GM06990 (cell line): ENCODE measurements around the gene OR5V1.
"Not testable (repeated sequence)": the region's sequence is repeated elsewhere in the genome, so short reads cannot be mapped to it uniquely, and the experiment has no call there.

Experiments
- DNase-seq: peaks from one replicate; pipeline ENCODE4 v3.0.0-alpha.2; 2011; ENCODE audit not compliant: insufficient read length; ENCODE audit errors: extremely low read depth
- H3K27me3 ChIP-seq: replicated peaks from 2 replicates; pipeline ENCODE4 v1.6.0; 2011; ENCODE audit warnings: low read length; ENCODE audit not compliant: control insufficient read depth, insufficient read depth
- H3K36me3 ChIP-seq: 2 replicates; pipeline ENCODE4 v1.5.1; 2011; ENCODE audit warnings: low read length; ENCODE audit not compliant: control insufficient read depth, insufficient read depth
- H3K4me3 ChIP-seq: replicated peaks from 2 replicates; pipeline ENCODE4 v1.5.1; 2011; ENCODE audit warnings: low read depth, mild to moderate bottlenecking, control low read depth, low read length
- TF ChIP-seq, protein P1 (sequence below): IDR thresholded peaks from 2 replicates; pipeline ENCODE4 v1.5.1; 2011; ENCODE audit warnings: low read length, control low read depth, mild to moderate bottlenecking, inconsistent platforms; ENCODE audit not compliant: insufficient read depth, poor library complexity, severe bottlenecking

The OR5V1 gene

DNA sequence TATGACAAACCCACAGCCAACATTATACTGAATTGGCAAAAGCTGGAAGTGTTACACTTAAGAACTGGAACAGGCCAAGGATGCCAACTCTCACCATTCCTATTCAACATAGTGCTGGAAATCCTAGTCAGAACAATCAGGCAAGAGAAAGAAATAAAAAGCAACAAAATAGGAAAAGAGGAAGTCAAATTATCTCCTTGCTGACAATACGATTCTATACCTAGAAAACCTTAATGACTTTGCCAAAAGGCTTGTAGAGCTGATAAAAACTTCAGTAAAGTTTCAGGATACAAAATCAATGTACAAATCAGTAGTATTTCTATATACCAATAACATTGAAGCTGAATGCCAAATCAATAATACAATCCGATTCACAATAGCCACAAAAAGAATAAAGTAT is 32.4 kb downstream of the OR5V1 start:
- Histone ChIP-seq H3K36me3 (no peaks in the 10 kb centered on the region), H3K4me3 (no peak overlapping the region), H3K27me3 (no peaks in the 10 kb centered on the region)
- TF ChIP-seq, protein P1, sequence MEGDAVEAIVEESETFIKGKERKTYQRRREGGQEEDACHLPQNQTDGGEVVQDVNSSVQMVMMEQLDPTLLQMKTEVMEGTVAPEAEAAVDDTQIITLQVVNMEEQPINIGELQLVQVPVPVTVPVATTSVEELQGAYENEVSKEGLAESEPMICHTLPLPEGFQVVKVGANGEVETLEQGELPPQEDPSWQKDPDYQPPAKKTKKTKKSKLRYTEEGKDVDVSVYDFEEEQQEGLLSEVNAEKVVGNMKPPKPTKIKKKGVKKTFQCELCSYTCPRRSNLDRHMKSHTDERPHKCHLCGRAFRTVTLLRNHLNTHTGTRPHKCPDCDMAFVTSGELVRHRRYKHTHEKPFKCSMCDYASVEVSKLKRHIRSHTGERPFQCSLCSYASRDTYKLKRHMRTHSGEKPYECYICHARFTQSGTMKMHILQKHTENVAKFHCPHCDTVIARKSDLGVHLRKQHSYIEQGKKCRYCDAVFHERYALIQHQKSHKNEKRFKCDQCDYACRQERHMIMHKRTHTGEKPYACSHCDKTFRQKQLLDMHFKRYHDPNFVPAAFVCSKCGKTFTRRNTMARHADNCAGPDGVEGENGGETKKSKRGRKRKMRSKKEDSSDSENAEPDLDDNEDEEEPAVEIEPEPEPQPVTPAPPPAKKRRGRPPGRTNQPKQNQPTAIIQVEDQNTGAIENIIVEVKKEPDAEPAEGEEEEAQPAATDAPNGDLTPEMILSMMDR, result no peak
- DNase-seq, result no peak

DNA sequence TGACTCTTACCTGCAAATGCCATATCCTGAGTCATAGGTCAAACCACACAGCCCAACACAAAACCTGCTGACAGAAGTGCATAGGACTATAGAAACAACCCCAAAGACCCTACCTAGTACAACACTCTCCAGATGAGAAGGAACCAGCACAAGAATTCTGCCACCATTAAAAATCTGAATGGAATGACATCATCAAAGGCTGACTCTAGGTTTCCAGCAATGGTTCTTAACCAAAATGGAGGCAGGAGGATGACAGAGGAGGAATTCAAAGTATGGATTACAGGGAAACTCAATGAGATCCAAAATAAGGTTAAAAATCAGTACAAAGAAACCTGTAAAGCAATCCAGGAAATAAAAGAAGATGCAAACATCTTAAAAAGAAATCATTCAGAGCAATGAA is 36.0 kb downstream of the OR5V1 start:
- TF ChIP-seq, protein P1, result no peak

DNA sequence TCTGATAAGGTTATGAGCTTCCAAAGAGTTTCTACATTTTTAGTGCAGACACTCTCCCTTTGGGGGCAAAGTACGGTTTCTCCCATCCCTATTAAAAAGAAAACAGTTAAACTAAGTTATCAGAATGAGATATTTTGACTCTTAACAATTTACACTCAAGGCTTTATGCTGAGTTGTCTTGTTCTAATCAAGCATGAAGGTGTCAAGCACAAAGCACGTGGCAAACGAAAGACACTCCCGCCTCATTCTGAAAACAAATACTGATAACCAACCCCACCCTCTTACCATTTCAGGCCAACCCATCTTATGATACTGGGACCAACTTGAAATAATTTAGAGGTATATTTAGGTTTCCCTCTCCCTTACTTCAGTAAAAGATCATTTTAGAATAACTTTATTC is 42.9 kb downstream of the OR5V1 start:
- Histone ChIP-seq H3K27me3 (no peaks in the 10 kb centered on the region), H3K4me3 (no peak overlapping the region)
- TF ChIP-seq, protein P1, result no peak

More for the DNA sequence above, 36.0 kb downstream of the OR5V1 start:
- Histone ChIP-seq H3K27me3 (no peaks in the 10 kb centered on the region), H3K4me3 (no peak overlapping the region), H3K36me3 (no peaks in the 10 kb centered on the region)
- no peak for DNase-seq

DNA sequence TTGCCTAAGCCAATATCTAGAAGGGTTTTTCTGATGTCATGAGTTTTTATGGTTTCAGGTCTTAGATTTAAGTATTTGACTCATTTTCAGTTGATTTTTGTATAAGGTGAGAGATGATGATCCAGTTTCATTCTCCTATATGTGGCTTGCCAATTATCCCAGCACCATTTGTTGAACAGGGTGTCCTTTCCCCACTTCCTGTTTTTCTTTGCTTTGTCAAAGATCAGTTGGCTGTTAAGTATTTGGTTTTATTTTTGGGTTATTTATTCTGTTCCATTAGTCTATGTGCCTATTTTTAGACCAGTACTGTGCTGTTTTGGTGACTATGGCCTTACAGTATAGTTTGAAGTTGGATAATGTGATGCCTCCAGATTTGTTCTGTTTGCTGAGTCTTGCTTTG is 45.3 kb downstream of the OR5V1 start:
- H3K4me3 ChIP-seq, H3K36me3 ChIP-seq, DNase-seq, H3K27me3 ChIP-seq: not testable (repeated sequence)

More for the DNA sequence above, 42.9 kb downstream of the OR5V1 start:
- no peaks in the 10 kb centered on the region for H3K36me3 ChIP-seq
- DNase-seq, result no peak

DNA sequence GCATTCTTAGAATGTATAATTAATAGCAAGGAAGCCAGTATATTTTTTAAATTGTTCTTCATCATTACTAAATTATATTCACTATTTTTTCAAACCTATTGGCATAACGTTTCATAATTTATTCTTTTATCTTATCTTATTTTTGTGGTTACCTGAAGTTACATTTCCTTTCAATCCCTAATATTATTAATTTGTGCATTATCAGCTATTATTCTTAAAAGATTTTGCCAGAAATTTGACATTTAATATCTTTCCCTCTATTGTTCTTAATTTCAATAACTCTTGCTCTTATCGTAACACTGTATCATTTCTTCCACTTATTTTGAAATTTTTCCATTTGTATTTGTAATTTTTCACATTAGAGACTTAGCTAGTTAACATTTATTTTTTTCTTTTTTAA is 48.7 kb downstream of the OR5V1 start:
- no peaks in the 10 kb centered on the region for H3K27me3 ChIP-seq
- H3K36me3 ChIP-seq, result no peaks in the 10 kb centered on the region
- DNase-seq, result no peak
- TF ChIP-seq, protein P1, result no peak
- no peak overlapping the region for H3K4me3 ChIP-seq
